Stimulated activated CD4-positive, alpha-beta T cell treated with anti-CD3 and anti-CD28 coated beads, TNF-alpha, amount 100 ng/mL, for 1 hour (primary cell): ENCODE measurements around the gene BLVRB.
A peak's percentile ranks its signal among the peaks of the same experiment; 100 is the strongest.

ENCODE experiments used
- DNase-seq, 3 donors: peaks; one replicate each; pipeline ENCODE4 v3.0.0-alpha.2; 2020; ENCODE audit warnings: low read depth in 3 of 3, low spot score in 1 of 3

BLVRB gene

DNA sequence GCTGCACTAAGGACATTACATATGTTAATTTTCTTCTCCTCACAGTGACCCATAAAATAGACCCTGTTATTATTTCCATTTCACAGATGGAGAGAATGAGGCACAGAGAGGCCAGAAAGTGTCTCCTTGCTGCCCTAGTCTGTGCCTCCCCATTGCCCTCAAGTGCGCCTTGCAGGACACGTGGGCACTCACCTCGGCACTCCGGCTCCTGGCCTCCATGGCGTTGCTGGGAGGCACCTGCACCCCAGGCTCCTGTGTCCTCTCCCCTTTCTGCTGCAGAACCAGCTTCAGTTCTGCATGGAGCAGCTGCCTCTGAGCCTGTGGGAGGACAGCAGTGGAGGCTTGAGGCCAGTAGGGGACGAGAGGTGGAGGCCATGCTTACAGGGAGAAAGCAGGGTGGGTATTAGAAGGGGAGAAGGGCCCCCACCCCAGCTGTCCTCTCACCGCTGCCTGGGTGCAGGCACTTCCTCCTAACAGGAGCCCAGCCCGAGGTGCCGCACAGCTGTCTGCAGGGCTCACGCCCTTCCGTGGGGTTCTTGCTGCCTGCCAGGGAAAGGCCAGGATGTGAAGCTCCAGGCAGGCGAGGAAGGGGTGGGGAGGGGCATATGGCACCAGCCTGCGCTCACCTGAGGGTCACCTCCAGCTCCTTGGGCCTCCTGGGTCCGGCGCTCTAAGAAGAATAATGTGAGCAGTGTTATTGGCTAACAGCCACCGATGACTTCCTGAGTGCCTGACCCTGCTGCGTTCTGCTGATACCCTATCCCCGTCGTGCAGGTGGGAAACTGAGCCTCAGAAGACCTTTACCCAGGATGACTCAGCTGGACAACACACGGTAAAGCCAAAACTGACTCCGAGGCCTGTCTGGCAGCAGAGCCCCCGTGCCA is 57.6 kb downstream of the BLVRB start:
- no peak for DNase-seq

DNA sequence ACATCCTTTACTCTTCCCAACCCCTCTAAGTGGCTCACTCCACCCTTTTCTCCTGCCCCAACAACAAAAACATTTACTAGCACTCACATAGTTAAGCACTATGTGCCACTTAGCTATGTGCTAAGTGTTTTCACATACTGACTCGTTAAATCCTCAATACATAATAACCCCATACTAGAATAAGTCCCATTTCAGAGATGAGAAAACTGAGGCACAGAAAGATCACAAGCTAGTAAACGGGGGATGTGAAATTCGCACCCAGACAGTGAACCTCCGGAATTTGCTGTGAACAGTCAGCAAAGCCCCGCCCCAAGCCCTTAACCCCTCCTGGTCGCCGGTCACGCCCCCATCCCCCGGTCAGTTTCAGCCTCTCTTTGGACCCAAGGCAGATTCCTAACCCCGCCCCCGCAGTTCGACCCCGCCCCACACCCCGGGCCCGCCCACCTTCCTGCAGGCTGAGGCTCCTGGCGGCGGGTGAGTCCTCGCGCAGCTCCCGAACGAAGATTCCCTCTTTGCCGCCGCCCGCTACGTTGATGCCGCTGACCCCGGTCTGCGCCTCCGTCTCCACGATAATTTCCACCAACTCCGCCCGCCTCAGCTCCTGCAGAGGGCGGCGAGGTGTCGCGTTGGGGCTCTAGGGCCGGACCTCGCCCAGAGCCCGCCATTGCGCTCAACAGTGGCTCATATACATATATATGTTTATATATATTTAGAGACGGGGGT is 62.1 kb downstream of the BLVRB start:
- DNase-seq, result peak; percentile 29 to 53 (median 33)

DNA sequence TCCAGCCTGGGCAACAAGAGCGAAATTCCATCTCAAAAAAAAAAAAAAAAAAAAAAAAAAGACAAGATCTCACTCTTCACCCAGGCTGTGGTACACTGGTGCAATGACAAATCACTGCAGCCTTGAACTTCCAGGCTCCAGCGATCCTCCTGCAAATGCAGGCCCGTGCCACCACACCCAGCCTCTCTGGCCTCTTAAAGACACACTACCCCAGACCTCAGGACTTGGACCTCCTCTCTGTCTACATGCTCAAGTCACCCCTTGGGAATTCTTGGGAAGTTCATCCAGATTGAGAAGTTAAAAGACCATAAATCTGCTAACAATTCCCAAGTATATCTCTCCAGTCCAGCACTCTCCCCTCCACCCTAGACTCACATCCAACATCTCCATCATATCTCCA is 65.0 kb downstream of the BLVRB start:
- DNase-seq, result no peak

DNA sequence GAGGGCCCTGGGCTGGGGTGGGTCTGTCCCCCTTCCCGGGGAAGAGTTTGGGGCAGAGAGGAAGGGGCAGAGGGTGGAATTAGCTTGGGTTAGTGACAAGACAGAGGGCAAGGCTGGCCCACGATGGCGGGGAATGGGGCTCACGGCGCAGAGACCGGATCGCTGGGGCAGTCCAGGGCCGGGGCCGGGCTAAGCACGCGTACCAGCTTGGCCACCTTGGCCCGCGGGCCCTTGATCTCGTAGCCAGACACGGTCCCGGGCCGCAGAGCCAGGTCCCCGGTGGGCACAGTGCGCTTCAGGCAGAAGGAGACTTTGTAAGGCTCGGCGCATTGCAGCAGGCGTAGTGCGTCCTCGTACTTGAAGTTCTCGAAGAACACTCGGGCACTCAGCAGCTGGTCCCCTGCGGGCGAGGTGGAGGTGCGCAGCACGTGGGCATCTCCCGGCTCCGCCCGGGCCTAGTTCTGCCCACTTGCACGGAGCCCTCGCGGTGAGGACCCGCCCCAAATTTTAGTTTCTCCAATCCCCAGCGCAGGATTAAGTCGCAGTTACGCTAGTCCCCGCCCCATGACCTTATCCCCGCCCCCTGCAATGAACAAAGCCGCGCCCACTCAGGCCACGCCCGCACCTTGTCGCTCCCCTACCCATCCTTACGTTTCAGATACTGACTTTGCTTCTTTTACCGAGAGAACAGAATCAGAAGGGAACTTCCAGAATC is 67.0 kb downstream of the BLVRB start:
- DNase-seq, result peak; percentile 6 to 60 (median 13)
